Type B pancreatic cell (in vitro differentiated cells): ENCODE results near the gene COL20A1. TPM values are rescaled to one million over a fixed set of nuclear protein-coding genes. Genes with fewer than 3 reads are reported as not detected.

Source experiments
- DNase-seq: peaks from one replicate; pipeline ENCODE4 v3.0.0; 2021; ENCODE audit warnings: mixed read lengths; ENCODE audit not compliant: unreplicated experiment; ENCODE audit errors: extremely low spot score
- H3K27ac Mint-ChIP-seq: 2 replicates; pipeline ENCODE4 v1.8.0; 2021; ENCODE audit warnings: mild to moderate bottlenecking, mixed read lengths
- H3K27me3 Mint-ChIP-seq: 2 replicates; pipeline ENCODE4 v1.8.0; 2021; ENCODE audit warnings: mixed read lengths
- H3K36me3 Mint-ChIP-seq: 2 replicates; pipeline ENCODE4 v1.8.0; 2021; ENCODE audit warnings: mixed read lengths
- H3K4me1 Mint-ChIP-seq: one replicate; pipeline ENCODE4 v1.8.0; 2021; ENCODE audit warnings: mixed read lengths; ENCODE audit not compliant: unreplicated experiment
- H3K4me3 Mint-ChIP-seq: 2 replicates; pipeline ENCODE4 v1.8.0; 2021; ENCODE audit warnings: mild to moderate bottlenecking, mixed read lengths
- H3K9me3 Mint-ChIP-seq: 2 replicates; pipeline ENCODE4 v1.8.0; 2021; ENCODE audit warnings: mixed read lengths
- total RNA-seq: library from RNA; stranded (reverse); gene quantifications from 2 replicates; pipeline ENCODE4 v1.2.1, GENCODE V29; 2021; ENCODE audit warnings: low replicate concordance
- TF ChIP-seq, protein P1 (sequence below): fragments of 200-600 bp; sonication (generic); conservative IDR thresholded peaks from 2 replicates; pipeline ENCODE4 v1.5.0; 2021; ENCODE audit warnings: antibody characterized with exemption, mild to moderate bottlenecking

The COL20A1 gene
- total RNA-seq, 1 donor from 2014 or later = 0.36 TPM

DNA sequence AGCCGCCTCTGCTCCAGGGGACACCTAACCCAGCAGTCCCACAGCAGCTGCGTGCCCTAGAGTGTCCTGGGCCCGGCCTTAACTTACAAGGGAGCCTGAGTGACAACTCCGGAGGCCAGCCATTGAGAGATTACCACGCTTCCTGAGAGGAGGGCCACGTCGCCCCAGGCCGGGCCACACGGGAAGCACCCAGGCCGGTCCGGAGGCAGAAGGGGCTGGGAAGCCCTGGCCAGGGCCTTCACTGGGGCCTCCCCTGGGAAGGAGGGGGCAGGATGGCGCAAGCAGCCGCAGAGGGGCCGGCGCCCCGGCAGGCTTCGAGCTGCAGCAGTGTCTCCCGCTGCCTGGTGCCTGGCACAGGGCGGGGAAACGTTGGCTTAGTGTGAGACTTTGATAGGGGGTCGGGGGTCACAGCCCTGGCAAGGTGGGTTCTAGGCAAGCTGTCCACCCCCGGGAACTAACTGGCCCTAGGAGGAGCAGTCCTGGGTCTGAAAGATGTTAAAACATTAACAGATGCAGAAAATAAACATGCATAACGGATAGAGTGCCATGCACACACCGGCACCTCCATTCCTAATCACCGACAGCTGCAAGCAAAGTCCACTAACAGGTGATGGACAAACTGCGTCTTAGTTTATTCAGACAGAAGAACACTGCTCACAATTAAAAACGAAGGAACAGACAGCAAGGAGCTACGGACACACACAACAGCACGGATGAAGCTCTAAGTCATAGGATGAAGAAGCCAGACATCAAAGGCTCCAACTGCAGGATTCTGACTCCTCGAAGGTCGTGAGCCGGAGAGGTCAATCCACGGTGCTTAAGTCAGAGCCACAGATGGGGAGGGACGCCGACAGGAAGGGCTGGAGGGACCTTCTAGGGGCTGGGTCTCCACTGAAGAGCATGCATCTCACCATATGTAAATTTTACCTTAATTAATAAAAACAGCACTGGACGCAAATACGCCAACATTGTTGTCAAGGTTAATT lies 50.8 kb downstream of the COL20A1 start:
- DNase-seq = no peak
- H3K27me3 Mint-ChIP-seq = peaks cover 11% of the 10 kb centered on the region
- TF ChIP-seq, protein P1, sequence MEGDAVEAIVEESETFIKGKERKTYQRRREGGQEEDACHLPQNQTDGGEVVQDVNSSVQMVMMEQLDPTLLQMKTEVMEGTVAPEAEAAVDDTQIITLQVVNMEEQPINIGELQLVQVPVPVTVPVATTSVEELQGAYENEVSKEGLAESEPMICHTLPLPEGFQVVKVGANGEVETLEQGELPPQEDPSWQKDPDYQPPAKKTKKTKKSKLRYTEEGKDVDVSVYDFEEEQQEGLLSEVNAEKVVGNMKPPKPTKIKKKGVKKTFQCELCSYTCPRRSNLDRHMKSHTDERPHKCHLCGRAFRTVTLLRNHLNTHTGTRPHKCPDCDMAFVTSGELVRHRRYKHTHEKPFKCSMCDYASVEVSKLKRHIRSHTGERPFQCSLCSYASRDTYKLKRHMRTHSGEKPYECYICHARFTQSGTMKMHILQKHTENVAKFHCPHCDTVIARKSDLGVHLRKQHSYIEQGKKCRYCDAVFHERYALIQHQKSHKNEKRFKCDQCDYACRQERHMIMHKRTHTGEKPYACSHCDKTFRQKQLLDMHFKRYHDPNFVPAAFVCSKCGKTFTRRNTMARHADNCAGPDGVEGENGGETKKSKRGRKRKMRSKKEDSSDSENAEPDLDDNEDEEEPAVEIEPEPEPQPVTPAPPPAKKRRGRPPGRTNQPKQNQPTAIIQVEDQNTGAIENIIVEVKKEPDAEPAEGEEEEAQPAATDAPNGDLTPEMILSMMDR = no peak
- H3K4me3 Mint-ChIP-seq = no peak overlapping the region
- H3K4me1 Mint-ChIP-seq = peaks cover 4% of the 10 kb centered on the region
- no peaks in the 10 kb centered on the region for H3K36me3 Mint-ChIP-seq
- no peaks in the 10 kb centered on the region for H3K9me3 Mint-ChIP-seq
- H3K27ac Mint-ChIP-seq = no peak overlapping the region

DNA sequence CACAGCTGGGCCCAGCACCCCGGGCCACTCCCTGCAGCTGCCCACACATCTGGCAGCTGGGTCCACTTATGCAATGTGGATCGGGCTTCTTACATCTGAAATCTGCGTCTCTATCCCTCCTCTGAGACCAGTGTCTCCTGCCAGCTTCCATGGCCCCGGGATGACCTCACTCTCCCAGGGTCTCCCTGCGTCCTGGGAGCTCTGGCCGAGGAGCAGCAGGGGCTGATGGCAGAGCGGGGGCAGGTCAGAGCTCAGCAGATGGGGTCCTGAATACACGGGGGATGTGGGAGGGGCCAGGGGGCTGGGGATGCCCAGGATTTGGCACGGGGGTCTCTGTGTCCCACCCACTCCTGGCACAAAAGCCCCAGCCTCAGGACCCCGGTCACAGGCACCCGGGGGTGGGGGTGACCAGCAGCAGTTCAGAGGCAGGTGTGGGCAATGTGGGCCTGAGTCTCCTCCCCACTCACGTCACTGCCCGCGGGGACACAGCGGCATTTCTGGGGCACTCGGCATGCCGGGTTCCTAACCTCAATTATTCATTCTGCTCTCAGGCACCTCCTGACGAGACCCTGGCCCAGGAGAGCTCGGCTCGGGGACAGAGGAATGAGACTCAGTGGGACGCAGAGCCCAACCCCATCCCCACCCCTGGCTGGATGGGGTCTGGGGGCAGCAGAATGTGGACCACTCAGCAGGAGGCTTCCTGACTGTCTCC lies 51.8 kb downstream of the COL20A1 start:
- Mint-ChIP-seq H3K4me3 (no peak overlapping the region), H3K27me3 (peaks cover 7% of the 10 kb centered on the region), H3K9me3 (no peaks in the 10 kb centered on the region), H3K27ac (no peak overlapping the region), H3K4me1 (peaks cover 4% of the 10 kb centered on the region), H3K36me3 (no peaks in the 10 kb centered on the region)
- TF ChIP-seq, protein P1 = no peak
- no peak for DNase-seq

DNA sequence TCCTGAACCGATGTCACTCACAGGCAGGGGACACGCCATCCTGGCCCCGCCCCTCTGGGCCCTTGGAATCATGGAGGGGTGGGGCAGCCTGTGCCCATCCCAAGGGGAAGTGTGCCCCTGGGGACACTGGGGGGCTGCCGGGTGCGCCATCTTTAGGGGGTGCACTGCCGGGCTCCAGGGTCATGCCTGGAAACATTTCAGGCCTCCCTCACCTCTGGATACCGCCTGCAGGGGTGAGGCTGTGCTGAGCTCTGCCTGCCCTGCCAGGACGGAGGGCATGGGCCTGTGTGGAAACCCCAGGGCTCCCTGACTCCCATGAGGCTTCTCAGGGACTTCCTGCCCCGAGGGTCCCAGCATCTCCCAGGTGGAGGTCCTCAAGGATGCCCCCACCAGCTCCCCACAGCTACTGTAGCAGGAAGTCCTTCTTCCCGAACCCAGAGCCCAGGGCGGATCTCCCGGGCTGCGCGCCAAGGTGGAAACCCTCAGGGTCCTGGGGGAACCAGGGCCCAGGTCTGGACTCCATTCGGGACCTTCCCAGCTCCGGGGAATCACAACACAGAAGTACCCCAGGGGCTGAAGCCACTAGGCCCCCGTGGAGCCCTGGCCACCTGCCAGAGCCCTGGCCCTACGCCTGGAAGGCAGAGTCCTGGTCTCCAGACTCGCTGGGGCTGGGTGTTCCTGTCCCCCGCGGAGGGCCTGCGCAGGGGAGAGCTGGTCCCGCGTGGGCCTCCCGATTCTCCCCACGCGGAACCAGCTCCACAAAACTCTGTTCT lies 52.5 kb downstream of the COL20A1 start:
- no peaks in the 10 kb centered on the region for H3K36me3 Mint-ChIP-seq
- TF ChIP-seq, protein P1 = no peak
- no peak overlapping the region for H3K4me3 Mint-ChIP-seq
- H3K4me1 Mint-ChIP-seq = peaks cover 4% of the 10 kb centered on the region
- no peak overlapping the region for H3K27ac Mint-ChIP-seq
- DNase-seq = no peak
- H3K9me3 Mint-ChIP-seq = no peaks in the 10 kb centered on the region
- peaks cover 7% of the 10 kb centered on the region for H3K27me3 Mint-ChIP-seq

DNA sequence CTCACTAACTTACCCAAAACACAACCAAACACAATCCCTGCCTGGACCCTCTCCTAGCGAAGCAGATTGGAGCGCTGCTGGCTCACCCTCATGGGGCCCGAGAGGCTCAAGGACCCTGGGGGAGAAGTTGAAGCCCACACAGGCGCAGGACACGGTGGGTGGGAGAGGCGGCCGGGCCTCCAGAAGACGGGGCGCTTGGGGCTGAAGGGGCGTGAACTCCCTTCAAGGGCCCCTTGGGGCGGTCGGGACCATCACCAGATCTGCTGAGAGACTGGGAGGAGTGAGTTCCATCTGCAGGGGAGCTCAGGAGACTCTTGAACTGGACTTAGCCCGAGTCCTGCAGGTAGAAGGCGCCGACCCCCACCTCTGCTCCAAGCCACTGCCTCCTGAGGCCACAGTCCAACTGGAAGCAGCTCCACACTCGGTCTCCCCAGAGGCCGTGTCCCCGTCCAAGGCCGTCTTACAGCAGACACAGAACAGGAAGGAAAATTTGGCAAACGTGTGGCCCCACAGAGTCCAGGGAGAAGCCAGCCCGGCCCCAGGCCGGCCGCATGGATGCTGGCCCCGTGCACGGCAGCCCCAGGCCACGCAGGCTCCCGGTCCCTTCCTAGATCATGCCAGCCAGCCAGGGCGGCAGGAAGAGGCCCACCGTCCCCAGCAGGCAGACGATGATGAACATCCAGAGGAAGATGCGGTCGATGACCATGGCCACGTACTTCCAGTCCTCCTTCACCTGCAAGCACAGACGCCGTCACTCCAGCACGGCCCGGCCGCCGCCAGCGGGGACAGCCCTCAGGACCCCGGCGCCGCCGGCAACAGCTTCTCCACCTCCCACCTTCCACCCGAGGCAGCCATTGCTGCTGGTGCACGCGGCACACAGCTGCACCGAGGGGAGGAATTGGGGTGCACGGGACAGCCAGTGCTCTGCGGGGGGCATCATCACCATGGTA lies 53.4 kb downstream of the COL20A1 start:
- Mint-ChIP-seq H3K4me3 (no peak overlapping the region), H3K4me1 (peaks cover 4% of the 10 kb centered on the region), H3K36me3 (no peaks in the 10 kb centered on the region), H3K9me3 (no peaks in the 10 kb centered on the region), H3K27me3 (peaks cover 7% of the 10 kb centered on the region), H3K27ac (no peak overlapping the region)
- DNase-seq = no peak
- TF ChIP-seq, protein P1 = no peak
